ENCODE data around the gene EPHA8.

Gene EPHA8

GRCh38 chr1:22536506-22536905 is 26.8 kb upstream of the EPHA8 start:
- DNase-seq (ENCODE audit: low read depth in 2 of 2): no peak

- DNase-seq (ENCODE audit: low read depth in 2 of 2): no peak
Observed at GRCh38 chr1:22537441-22538139, 25.7 kb upstream of the EPHA8 start.

GRCh38 chr1:22539510-22540118 is 23.7 kb upstream of the EPHA8 start:
- DNase-seq (ENCODE audit: low read depth in 2 of 2): no peak

- no peak for DNase-seq (ENCODE audit: low read depth in 2 of 2)
Observed at GRCh38 chr1:22540337-22540736, 23.0 kb upstream of the EPHA8 start.

GRCh38 chr1:22542886-22543285 is 20.4 kb upstream of the EPHA8 start:
- no peak for DNase-seq (ENCODE audit: low read depth in 2 of 2)

- DNase-seq (ENCODE audit: low read depth in 2 of 2): no peak
Observed at GRCh38 chr1:22543679-22544078, 19.6 kb upstream of the EPHA8 start.

- DNase-seq (ENCODE audit: low read depth in 2 of 2): no peak
Observed at GRCh38 chr1:22544606-22545005, 18.7 kb upstream of the EPHA8 start.

GRCh38 chr1:22545141-22545540 is 18.1 kb upstream of the EPHA8 start:
- no peak for DNase-seq (ENCODE audit: low read depth in 2 of 2)

- no peak for DNase-seq (ENCODE audit: low read depth in 2 of 2)
Observed at GRCh38 chr1:22547186-22547817, 16.0 kb upstream of the EPHA8 start.

- DNase-seq (ENCODE audit: low read depth in 2 of 2): no peak
Observed at GRCh38 chr1:22547818-22548462, 15.3 kb upstream of the EPHA8 start.

- no peak for DNase-seq (ENCODE audit: low read depth in 2 of 2)
Observed at GRCh38 chr1:22550021-22550420, 13.3 kb upstream of the EPHA8 start.

- DNase-seq (ENCODE audit: low read depth in 2 of 2): no peak
Observed at GRCh38 chr1:22551591-22551990, 11.7 kb upstream of the EPHA8 start.

- DNase-seq (ENCODE audit: low read depth in 2 of 2): no peak
Observed at GRCh38 chr1:22552021-22552420, 11.3 kb upstream of the EPHA8 start.

- DNase-seq (ENCODE audit: low read depth in 2 of 2): no peak
Observed at GRCh38 chr1:22553104-22553880, 10.0 kb upstream of the EPHA8 start.

- DNase-seq (ENCODE audit: low read depth in 2 of 2): no peak
Observed at GRCh38 chr1:22553991-22554522, 9.2 kb upstream of the EPHA8 start.

GRCh38 chr1:22555371-22555656 is 8.0 kb upstream of the EPHA8 start:
- DNase-seq (ENCODE audit: low read depth in 2 of 2): no peak

GRCh38 chr1:22556391-22557104 is 6.7 kb upstream of the EPHA8 start:
- no peak for DNase-seq (ENCODE audit: low read depth in 2 of 2)

- DNase-seq (ENCODE audit: low read depth in 2 of 2): no peak
Observed at GRCh38 chr1:22557341-22557950, 5.8 kb upstream of the EPHA8 start.

GRCh38 chr1:22563671-22564602 is 648 bp downstream of the EPHA8 start:
- DNase-seq (ENCODE audit: low read depth in 2 of 2): no peak

GRCh38 chr1:22566161-22566560 is 2.9 kb downstream of the EPHA8 start:
- no peak for DNase-seq (ENCODE audit: low read depth in 2 of 2)
